NCI-H524 (cell line): ENCODE results near the gene FAM50B.

Source experiments
- DNase-seq, 2 experiments: peaks; one replicate each; lab custom pipeline; 2025; lab: John Stamatoyannopoulos, UW

Gene FAM50B

DNA sequence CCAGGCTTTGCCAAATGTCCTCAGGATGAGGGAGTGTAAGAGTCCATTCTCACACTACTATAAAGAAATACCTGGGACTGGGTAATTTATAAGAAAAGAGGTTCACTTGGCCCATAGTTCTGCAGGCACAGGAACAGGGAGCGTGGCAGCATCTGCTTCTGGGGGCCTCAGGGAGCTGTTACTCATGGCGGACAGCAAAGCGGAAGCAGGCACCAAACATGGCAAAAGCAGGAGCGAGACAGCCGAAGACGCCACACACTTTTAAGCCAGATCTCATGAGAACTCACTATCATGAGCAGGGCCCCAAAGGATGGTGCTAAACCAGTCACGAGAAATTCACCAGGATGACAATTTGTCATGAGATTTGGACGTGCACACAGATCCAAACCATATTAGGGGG lies 22.8 kb downstream of the FAM50B start:
- DNase-seq, result no peak

DNA sequence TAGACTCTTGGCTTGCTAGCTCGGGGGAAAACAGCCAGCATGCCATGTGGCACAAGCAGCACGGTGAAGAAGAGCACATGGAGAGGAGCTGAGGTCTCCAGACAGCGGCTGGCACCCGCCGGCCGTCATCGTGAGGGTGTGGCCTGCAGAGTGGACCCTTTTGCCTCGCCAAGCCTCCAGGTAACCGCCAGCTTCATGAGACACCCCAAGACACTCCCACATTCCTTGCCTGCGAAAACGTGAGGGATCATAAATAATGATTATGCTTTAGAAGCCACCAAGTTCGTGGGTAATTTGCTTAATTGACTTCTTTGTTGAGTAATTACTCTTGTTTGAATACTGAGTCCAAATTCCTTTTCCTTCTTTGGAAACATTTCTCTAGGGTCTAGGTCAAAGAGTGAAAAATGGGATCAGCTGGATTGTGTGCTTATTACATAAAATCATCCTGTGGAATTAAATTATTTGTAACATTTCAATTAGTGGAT lies 23.2 kb downstream of the FAM50B start:
- DNase-seq, result no peak

DNA sequence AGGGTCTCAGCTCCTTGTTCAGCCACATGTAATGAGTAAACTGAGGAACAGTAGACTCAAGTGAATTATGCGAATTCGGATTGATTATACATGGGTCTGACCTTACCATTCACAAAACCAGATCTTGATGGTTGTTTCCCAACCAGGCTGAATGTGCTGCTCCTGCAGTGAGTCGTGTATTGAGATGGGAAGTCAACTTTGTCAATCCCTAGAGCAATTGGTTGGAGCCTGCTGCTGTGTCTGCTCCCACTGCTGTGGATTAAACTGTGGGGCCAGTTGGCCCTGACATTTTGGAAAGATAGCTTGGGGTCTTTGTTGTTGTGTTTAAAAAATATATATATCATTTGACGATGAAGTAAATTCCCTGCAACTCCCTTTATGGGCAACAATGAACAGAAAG lies 23.9 kb downstream of the FAM50B start:
- no peak for DNase-seq

DNA sequence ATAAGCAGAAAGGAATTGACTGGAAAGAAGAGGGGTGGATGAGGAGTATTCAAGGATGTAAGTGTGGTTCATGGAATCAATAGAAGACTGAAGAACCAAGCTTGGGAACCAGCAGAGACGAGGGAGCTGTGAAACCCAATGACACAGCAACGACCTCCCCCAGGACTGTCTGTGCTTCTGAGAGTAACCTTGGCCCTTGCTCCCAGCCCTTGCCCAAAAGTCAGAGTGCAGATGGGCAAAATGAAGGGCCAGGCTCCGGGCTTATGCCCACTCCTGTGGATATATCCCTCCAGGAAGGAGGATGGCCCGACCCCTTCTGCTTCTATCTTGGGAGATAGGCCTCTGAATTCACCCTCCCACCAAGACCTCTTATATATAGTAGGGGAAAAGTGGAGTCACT lies 24.9 kb downstream of the FAM50B start:
- DNase-seq, result no peak

DNA sequence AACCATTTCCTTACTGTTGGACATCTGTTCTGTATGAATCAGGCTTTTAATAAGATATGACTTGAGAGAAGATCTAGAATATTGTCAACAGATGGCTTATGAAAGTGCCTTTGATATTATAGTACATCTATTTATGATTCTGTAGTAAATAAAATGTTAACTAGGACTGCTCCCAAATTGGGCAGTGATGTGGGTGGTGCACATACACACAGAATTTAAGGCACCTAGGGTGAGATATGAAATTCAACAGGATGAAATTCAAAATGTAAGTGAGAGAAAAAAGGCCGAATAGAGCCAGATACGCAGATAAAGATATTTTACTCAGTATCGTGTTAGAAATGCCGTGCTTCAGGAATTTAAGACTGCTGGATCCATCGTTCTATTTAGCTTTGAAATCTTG lies 26.3 kb downstream of the FAM50B start:
- peak in 1 of 2 experiments; percentile 1 for DNase-seq

DNA sequence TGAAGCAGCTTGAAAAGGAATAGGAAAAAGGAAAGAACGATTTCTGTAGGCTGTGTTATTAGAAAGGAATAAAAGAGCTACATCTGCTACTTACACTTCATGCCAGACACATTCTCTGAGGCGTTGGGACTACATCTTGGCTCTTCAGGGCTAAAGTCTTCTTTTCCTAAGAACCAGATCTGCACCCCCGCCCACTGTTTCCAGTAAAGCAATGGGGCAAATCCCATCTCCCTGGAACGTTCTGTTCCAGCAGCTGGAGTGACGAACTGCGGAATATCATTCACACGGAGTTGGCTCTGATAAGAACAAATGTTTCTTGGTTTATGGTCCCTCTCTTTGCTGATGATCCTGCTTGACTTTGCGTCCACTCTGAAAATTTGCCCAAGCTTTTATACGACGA lies 26.9 kb downstream of the FAM50B start:
- no peak for DNase-seq

DNA sequence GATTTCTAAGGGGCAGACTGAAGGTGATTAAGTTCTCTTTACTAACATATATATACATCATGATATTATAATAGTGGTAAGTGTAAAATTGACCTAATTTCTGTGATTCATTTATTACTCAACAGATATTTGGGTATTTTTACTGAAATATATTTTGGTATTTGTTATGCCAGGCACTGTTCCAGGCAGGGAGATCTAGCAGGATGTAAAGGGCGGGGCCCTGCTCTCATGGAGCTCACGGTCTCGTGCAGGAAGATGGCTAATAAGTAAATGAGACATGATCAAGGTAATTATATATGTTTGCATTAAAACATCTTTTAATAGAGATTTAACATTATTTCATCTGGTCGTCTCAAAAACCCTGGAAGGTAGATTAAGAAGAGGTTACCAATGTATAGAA lies 27.7 kb downstream of the FAM50B start:
- DNase-seq, result no peak

DNA sequence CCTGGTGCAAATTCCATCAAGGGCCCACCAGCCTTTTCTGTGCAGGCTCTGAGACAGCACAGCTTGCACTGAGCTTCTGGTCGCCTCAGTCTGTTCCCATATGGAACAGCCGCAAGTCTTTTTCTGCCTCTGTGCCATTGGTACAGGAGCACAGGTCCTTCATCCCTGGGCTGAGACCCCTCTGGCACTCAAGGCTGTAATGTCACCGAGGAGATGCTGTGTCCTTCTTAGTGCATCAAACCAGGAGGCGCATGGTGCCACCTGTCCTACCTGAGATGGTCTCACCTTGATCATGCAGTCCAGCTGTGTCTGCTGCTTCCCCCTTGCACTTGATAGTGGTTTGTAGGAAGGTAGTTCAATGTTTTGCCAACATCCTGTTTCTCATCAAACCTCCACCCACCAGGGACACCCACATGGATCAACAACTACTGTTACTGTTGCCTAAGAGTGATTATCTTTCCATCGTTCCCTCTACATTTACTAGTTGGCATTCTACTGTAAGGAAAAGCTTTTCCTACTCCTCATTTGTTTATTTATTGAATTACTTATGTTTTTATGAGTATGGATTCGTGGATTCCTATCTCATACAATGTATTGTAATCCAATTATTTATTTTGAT lies 29.0 kb downstream of the FAM50B start:
- no peak for DNase-seq

DNA sequence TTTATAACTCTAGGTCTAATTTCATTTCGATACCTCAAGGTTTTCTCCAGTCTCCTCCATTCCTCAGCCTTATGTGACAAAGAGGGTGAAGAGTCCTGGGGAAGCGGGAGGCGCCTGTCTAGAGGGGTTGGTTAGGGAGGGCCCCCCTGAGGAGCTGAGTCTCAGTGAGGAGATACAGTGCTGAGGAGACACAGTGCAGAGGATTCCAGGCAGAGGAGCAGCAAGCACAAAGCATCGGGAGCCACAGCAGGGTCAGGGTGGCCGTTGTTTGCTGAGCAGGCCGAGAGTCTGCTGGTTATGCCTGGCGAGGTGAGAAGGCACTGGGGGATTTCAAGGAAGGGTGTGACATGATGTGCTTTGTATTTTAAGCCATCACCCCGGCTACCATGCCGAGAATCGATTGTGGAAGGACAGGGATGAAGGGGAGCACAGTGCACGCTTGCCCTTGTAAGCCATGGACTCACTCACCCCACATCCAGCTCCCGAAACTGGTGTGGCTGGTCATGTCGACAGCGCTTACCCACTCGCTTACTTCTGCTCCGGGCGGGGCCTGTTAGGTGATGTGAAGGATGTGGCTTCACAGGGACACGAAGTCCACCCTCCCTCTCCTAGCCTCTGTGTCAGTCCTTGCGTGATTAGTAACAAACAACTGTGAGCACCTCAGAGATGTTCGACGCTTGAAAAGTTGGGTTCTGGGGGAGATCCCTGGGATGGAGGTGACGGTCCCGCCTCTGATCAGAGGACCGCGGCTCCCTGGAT lies 30.2 kb downstream of the FAM50B start:
- DNase-seq, result no peak

DNA sequence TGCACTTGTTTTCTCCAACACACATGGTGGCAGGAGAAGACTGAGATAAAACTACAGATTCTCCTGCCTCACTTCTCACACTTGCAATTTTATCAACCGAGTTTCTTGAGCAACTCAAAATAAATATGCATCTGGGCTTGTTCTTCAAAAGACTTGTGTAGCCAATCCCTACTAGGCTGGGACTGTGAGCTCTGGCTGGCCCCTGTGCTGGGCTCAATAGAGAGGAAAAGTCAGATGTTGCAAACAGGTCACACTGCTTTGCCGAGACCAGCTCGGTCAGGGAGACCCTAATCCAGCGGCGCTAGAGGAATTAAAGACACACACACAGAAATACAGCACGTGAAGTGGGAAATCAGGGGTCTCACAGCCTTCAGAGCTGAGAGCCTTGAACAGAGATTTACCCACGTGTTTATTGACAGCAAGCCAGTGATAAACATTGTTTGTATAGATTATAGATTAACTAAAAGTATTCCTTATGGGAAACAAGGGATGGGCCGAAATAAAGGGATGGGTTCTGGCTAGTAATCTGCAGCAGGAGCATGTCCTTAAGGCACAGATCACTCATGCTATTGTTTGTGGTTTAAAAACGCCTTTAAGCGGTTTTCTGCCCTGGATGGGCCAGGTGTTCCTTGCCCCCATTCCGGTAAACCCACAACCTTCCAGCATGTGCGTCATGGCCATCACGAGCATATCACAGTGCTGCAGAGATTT lies 32.7 kb downstream of the FAM50B start:
- no peak for DNase-seq

DNA sequence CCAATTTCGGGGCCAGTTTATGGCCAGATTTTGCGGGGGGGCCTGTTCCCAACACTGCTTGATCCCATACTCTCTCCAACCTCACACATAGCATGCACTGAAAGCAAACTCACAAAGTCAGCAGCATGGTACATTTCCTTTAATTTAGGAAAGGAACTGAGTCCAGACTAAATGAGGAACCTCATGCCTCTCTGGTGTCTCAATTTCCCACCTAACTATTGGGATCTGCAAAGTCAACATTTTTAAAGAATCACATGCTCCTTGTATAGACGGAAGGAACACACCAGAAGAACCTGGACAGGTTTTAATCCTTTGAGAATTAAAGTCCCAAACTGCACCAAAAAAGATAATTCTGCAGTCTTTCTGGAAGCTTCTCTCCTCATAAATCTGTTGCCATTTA lies 33.3 kb downstream of the FAM50B start:
- DNase-seq, result no peak

DNA sequence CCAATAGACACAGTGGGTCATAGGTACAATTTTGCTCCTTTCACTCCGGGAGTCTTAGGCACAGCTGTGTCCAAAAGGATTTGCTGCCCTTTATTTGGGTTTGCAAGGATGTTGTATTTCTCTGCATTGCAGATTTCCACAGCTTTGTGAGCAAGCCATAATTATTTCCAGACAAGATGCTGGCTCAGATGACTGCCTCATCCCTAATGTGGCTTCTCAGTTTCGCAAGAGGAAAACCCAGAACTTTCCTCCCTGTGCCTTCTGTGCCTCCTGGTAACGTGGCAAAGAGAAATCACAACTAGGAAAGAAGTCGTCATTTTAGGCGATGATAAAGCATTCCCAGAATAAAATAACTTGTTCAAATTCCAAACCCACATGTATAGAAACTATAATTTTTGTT lies 33.7 kb downstream of the FAM50B start:
- no peak for DNase-seq

DNA sequence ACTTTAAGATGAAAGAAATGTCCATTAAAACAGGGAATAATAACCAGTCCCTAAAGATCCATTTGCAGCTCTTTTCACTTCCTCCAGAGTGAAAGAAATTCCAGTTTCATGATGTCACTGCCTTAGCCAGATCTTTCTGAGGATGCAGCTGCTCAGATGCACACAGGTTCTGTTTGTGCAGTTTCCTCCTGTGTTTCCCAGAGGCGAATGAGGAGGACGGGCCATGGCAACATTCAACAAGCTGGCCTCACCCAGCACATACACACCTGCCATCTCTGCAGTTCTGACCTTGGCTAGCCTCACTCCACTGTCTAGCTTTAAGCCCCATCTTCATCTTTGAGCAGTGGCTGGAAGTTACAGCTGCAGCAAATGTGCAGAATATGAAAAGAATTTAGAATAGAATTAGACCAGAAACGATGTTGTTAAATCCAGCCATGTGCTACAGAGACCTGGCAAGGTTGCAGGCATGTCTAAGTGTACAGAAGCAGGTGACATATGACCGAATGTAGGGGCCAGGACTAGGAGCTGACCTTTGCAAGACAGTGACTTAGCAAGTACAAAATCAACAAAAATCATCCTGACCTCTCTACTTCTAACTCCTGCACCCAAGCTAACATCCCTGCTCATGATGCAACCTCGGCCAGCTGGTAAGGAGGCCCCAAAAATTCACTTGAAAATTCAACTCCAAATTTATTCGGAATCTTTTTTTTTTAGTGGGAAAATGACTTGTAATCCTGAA lies 35.0 kb downstream of the FAM50B start:
- no peak for DNase-seq

DNA sequence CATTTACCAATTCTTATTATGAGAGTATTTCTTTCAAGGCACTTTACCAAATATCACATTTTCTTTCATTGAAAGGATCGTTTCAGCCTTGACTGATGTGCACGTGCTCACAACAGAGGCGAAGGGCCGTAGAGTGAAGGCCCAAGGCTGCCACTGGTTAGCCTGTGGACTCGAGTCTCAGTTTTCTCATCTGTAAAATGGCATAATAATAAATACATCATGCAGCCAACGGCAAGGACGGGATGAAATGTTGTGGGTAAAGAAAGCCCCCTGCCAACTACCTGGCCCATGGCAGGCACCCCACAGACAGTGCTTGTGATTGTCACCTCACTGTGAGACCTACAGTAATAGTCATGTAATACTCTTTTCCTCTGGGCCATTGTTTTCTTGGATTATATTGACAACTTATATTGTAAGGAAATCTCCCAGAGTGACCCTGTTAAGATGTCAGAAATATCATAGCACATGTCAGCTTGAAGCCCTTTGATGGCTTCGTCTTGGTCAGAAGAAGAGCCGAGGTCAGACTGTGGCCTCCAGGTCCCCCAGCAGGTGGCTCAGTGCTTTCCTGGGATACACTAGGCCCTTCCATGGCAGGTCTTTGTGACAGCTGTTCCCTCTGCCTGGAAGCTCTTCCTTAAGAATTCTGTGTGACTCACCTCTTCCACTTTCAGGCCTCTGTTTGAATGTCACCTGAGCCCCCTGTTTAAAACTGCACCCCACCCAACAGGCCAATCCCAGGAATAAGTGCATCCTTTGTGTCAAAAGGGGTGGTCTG lies 36.3 kb downstream of the FAM50B start:
- peak; percentile 14 to 52 for DNase-seq

DNA sequence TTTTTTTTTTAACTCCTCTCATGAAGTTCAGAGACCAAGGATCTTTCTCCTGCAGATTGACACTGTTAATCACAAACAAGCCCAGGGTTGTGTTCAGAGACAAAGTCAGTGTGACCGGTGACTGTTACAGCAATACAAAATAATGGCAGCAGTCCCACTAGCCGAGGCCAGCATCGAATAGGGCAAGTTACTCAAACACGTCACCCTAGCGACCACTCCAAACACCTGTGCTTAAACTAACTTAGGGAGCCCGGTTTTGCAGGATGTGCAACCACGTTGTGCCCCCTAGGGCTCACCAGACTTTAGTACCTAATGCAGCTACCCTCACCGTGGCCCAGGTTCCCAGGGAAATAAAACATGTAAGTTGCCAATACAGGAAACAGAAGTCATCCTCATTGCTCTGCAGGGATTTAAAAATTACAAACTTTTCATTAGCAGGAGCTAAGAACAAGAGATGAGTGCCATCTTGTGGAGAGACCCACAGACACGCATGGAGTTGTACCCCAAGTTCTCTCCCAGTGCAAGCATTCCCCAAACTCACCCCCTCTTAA lies 38.1 kb downstream of the FAM50B start:
- no peak for DNase-seq

DNA sequence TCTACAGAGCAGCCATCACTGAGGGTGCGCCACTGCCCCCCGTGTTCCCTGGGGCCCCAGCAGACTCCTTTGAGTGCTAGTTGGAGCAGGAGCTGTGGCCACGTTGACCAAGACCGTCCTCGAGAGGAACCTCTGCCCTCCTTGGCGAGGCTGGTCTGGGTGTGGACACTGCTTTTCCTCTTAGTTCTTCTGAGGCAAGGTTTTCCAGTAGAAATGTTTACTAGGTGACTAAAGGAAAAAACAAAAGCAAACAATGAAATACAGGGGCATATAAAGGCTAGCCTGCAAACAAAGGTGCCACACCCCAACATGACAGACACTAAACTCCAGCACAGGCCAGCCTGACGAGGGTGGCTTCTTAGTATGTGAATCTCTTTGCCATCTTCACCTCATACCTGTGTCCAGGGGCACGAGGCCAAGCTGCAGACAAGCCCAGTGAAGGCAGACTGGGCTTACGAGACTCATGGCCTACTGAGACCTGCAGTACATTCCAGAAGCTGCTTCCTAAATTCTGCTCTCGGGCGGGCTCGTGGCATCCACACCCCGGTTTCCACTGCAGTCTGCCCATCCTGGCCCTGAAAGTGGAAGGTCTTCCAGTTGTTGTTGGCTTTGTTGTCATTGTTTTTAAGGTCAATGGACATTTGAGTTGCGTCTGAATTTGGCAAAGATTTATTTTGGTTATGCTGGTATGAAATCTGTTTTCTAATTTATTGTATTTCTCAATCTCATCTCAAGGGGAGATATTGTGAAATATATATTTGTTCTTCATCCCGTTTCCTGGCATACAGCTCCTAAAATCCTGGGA lies 39.2 kb downstream of the FAM50B start:
- DNase-seq, result no peak

DNA sequence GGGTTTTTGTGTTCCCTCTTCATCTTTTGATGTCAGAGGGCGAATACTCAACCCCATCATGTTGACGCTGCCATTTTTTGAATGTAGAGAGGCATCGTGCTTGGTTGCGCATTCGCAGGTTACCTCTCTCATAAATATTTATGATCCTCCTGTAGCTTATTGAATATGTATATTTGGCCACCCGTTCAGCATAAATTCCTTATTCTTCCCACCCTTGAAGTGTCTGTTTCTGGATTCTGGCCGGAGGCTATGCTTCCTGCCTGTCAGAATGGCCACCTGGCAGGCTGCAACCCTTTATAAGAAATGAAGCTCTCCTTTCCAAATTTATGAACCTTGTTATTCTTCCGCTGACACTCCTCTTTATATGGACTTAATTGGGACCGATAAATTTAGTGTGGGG lies 40.9 kb downstream of the FAM50B start:
- DNase-seq, result no peak

DNA sequence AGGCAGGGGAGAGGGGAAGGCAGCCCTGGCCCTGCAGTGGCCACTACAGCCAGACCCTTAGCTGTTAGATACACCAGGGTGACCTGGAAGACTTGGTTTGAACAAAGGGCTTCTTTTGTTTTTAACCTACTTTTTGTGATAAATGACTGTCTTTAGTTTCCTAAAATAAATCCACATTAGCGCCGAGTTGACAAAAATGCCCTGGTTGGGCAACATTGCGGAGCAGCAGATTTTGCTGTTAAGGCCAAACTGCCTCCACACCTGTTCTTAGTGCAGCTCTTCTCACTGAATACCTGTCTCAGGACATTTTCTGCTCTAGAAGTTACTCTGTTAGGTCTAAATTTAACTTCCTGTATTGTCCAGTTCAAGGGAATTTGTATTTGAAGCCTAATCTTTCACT lies 42.7 kb downstream of the FAM50B start:
- no peak for DNase-seq

DNA sequence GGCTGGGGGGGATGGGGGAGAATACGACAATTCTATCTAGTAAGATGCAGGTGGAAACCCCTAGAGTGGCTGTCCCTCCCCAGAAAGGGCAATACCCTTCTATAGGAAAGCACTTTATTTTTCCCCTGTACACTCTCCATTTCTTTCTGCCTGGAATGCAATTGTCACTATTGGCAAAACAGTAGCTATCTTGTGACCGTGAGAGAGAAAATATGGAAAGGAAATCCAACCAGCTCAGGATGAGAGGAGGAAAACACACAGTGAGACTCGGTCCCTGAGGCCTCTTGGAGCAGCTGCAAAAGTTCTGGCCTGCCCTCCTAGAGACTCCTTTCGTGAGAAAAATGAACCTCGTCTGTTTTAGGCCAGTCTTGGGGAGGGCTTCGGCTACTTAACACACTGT lies 43.4 kb downstream of the FAM50B start:
- no peak for DNase-seq

DNA sequence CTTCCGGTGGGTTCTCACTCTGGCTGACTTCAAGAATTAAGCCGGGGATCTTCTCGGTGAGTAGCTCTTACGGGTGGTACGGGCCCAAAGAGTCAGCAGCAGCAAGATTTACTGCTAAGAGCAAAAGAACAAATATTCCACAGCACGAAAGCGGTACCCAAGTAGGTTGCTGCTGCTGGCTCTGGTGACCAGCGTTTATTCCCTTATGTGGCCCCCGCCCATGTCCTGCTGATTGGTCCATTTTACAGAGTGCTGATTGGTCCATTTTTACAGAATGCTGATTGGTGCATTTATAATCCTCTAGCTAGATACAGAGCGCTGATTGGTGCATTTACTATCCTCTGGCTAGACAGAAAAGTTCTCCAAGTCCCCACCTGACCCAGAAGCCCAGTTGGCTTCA lies 44.3 kb downstream of the FAM50B start:
- DNase-seq, result no peak

DNA sequence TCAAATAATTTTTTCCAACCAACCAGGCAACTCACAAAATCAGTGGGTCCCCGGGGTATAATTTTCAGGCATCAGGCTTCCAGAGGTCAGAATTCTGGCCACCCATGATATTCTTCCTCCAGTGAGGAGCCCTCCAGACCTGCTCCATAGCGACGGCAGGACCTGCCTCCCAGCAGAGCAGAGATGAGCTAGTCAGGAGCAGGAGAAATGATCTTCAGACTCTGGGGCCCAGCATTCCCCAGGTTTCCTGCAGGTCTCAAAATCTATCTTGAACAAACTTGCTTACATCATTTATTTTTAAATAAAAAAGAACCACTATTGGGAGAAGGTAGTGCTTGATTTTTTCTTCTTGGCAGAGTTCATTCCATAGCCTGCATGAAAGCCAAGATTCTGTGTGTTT lies 44.7 kb downstream of the FAM50B start:
- DNase-seq, result no peak
